ENCODE data around the gene RHBDD3.
"Not testable (repeated sequence)": the region's sequence is repeated elsewhere in the genome, so short reads cannot be mapped to it uniquely, and the experiment has no call there.

RHBDD3 gene

DNA sequence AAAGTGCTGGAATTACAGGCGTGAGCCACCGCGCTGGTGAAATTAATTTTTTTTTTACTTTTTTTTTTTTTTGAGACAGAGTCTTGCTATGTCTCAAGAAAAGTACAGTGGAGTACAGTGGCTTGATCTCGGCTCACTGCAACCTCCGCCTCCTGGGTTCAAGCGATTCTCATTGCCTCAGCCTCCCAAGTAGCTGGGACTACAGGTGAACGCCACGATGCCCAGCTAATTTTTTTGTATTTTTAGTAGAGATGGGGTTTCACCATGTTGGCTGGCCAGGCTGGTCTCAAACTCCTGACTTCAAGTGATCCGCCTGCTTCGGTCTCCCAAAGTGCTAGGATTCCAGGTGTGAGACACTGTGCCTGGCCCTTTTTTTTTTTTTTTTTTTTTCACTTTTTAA is 19.9 kb downstream of the RHBDD3 start:
- DNase-seq (ENCODE audit: low spot score), result not testable (repeated sequence)

DNA sequence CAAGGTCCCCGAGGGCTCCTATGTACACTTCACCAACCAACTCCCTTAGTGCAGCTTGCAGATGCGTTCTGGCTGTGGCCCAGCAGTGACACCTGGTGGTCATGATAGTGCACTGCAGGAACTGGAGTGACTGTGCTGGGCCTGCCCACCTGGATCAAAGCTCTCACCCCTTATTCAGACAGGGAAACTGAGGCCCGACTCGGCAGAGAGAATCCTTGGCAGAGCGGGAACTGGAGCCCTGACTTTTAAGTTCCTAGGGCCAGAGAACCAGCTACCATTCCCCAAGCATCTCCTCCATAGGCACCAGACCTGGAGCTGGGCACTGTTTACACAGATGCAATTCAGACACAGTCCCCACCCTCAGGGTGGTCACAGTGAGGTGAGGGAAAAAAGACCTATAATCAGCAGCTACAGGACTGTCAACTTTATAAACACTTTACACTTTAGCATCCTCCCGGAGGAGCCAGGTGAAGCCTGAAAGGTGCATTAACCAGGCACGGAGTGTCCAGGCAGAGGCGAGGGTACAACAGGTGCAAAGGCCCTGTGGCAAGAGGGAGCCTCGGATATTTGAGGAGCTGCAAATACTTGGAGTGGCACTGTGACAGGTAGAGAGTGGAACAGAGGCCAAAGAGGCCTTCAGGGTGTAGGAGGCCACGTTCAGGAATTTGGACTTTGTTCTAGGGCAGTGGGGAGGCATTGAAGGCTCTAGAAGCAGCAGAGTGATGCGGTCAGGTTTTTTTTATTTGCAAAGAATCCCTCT is 22.0 kb downstream of the RHBDD3 start:
- peak; percentile 65 for DNase-seq (ENCODE audit: low spot score)

DNA sequence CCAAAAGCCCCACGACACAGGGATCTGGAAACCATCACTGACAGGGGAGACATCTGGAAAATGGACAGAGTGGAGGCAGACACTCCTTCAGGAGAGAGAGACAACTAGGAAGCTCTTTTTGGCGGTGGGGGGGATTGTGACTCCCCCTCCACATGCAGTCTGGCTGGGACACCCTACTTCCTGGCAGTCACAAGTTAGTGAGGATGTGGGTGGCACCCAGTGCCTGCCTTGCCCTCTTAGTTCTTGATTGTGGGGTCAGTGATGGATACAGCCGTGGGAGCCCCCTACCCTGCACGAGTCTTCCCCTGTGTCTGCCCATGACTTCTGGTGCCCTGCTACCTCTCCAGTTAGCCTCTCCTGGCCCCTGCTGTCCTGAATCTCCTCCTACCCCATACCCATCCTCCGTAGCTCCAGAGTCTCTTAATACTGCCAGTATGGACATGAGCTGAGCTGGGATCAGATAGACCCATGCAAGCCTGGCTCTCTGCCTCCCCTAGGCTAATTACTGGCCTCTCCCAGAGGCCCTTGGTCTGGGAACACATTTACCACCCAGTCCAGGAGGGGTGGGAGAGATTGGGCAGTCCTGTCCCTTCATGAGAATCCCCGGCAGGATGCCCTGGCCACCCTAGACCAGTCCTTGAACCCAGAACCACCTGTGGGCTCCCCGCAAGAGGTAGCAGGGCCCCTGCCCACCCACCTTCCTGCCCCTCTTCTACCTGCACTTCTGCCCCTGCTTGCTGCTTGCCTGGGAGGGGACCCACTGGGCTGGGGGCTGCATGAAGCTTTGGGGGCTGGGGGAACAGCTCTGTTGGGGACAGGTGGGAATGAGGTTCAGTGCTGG is 22.8 kb downstream of the RHBDD3 start:
- no peak for DNase-seq (ENCODE audit: low spot score)

DNA sequence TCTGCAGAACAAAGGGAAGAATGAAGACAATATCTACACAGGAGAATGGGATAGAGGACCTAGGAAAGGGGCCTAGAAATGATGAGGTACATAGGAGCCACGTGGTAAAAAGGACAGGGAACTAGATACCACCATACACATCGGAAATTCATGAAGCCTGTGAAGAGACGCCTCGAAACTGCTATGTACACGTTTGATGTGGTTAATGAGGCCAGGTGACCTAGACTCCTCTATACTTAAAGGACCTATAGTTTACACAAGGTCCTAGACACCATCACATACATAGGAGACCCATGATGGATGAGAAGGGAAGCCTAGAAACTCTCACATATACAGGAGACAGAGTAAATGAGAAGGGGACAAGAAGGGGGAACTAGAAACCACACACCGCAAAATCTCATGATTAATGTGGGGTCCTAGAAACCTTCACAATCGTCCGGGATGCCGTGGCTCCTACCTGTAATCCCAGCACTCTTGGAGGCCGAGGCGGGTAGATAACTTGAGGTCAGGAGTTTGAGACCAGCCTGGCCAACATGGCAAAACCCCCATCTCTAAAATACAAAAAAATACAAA is 23.8 kb downstream of the RHBDD3 start:
- no peak for DNase-seq (ENCODE audit: low spot score)

DNA sequence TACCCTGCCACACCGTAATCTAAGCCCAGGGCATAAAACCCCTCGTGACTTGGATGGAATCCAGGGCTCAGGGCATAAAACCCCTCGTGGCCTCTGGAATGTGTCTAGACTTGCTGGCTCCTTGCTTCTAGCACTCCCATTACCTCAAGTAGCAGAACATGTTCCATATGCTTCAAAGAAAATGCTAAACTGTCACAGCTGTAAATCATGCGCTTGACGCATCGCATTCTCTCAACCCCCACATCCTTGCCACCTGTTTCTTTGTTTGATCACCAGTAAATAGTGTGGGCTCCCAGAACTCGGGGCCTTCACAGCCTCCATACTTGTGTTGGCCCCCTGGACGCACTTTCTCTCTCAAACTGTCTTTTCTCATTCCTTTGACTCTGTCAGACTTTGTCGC is 27.3 kb downstream of the RHBDD3 start:
- not testable (repeated sequence) for DNase-seq (ENCODE audit: low spot score)

DNA sequence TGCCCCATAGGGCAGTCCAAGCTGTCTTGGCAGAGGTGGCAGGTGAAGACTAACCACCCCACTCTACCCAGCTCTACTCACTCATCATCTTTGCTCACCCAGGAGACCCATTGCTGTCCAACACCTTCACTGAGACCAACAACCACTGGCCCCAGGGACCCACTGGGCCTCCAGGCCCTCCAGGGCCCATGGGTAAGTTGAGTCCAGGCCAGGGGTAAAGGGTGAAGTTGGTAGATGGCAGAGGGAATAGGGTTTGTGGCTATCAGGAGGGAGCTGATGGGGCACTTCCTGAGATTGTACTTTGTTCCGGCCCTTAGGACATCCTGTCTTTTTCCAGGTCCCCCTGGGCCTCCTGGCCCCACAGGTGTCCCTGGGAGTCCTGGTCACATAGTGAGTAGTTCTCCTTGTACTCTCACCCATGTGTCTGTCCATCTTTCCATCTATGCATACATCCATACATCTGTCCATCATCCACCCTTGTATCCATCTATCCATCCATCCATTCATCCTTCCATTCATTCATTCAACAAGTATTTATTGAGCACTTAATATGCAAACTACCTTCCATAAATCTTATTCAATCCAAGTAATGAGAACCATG is 34.4 kb downstream of the RHBDD3 start:
- no peak for DNase-seq (ENCODE audit: low spot score)

DNA sequence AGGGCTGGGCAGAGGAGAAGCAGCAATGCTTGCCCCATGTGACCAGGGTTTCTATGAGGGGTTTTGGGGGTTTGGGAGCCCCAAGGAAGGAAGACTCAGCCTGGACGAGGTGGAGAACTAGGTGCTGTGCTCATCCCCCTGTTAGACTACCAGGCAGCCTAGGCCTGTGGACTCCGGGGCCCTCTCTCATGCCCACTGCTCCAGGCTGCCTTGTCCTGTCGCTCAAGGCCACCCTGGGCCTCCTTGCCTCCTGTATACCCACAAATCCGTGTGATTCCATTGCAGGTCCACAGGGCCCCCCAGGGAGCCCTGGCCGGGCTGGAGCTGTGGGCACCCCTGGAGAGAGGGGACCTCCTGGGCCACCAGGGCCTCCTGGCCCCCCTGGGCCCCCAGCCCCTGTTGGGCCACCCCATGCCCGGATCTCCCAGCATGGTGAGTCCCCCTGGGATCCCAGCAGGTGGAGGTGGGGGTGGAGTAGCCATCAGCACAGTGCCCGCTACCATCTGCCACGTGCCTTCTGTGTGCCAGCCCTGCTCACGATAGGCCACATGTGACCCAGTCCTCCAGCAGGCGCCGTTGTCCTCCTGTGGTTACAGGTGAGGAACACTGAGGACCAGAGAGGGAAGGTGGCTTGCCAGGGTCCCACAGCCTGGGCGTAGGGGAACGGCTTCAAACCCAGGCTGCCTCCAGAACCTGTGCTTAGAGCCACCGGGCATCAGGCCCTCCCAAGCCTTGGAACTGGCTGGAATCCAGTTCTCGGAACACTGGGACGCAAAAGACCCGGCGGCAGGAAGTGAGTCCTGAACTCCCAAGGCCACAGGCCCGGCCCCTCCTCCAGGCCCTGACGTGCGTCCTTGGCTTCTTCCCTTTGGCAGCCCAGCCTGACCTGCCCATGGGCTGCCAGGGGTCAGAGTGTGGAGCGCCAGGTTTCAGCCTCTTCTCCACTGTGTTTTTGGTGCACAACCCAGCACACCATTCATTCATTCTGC is 35.5 kb downstream of the RHBDD3 start:
- no peak for DNase-seq (ENCODE audit: low spot score)

DNA sequence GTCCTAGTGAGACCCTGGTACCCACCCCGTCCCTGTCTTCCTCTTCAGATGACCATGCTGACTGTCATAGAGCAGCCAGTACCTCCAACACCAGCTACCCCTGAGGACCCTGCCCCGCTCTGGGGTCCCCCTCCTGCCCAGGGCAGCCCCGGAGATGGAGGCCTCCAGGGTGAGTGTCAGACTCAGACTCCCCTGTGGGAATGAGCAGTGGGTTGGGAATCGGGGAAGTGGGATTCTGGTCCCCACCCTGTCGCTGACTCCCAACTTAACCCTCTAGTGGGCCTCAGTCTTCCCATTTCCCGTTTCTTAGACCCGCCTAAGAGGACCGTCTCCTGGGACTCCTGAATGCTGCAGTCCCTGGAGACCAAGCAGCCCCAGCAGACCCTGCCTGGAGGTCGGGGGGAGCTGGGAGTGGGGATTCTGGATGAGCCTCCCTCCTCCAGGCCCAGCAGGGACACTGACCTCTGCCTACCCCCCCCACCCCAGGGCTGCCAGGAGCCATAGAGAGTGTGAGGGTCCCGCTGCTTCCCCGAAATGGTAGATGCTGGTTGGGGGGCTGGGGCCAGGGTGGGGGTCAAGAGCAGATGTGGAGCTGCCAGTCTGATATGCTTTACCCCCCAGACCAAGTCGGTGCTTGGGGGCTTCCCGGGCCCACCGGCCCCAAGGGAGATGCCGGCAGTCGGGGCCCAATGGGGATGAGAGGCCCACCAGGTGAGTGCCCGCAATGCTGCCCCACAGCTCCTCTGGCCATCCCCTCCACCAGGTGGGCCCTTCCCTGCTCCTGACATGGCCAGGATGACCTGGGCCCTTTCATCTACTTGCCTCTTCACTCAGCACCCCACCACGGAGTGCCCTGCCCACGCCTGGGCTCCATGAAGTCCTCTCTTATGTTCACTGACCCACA is 36.6 kb downstream of the RHBDD3 start:
- DNase-seq (ENCODE audit: low spot score), result no peak

DNA sequence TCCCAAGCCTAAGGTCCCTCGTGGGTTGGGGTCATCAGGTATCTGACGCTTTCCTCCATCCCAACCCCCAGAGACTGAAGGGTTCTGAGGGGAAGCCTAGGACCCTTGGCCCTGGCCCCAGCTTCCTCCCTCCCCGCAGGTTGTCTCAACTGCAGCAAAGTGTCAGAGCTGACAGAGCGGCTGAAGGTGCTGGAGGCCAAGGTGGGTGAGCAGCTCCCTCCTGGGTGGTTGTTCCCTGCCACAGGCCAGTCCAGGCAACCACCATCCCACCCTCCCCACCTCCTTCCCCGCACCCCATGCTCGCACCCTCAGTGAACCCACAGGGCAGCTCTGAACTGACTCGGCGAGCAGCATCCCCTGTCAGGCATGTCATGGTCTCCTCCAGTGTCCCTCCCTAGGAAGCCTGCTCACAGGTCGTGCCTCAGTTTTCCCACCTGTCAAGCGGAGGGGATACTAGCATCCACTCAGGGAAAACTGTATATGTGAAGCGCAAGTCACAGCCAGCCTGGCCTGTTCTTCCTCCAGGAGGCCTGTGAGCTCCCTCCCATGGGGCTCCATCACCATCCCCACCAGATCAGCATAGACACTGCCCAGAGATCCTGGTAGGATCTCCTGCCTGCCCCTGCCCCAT is 41.3 kb downstream of the RHBDD3 start:
- DNase-seq (ENCODE audit: low spot score), result no peak

DNA sequence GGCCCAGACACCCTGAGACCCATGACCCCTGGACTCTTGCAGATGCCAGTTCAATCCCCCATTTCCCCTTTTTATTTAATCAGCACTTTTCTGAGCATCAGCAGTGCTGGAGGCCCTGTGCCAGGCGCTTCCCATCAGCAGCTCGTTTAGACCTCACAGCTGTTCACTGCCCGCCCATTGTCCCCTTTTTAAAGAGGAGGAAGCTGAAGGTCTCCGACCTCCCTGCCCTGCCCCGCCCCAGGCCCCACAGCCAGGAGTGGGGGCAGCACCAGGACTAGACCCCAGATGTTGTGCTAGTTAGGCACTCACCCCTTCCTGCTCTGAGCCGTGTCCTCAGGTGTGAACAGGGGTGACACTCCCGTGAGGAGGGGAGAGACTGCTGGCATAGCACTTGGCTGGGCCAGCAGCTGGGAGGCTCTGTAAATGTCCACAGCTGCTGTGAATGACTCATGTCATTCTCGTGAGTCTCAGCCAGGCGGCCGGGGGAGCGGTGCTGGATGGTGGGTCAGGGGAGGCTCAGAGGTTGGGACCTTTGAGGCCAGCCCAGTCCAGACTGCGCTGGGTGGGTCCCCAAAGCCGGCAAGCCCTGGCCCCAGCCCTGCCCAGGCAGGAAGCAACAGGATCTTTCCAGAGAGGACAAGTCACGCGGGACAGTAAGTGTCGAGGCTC is 42.2 kb downstream of the RHBDD3 start:
- no peak for DNase-seq (ENCODE audit: low spot score)

DNA sequence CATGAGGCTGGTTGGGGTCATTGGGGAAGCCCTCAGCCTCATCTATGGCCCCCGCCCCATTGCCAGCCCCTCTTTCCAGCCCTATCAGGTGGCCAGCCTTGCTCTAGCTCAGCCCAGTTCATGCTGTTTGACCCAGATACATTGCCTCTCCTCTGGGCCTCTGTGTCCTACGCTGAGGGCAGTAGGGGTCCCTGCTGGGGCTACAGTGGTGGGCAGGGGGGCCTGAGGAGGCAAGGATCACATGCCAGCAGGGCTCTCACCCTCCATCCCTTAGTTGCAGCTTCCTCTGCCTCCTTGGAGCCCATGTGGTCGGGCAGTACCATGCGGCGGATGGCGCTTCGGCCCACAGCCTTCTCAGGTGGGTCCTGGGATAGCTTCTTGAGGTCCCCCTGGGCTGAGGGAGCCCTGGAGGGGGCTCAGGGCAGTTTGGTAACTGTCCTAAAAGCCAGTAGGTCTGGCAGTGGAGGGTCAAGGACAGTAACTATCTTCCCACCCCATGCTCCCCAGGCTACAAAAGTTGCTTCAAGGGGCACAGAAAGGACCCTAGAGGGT is 42.8 kb downstream of the RHBDD3 start:
- DNase-seq (ENCODE audit: low spot score), result no peak

DNA sequence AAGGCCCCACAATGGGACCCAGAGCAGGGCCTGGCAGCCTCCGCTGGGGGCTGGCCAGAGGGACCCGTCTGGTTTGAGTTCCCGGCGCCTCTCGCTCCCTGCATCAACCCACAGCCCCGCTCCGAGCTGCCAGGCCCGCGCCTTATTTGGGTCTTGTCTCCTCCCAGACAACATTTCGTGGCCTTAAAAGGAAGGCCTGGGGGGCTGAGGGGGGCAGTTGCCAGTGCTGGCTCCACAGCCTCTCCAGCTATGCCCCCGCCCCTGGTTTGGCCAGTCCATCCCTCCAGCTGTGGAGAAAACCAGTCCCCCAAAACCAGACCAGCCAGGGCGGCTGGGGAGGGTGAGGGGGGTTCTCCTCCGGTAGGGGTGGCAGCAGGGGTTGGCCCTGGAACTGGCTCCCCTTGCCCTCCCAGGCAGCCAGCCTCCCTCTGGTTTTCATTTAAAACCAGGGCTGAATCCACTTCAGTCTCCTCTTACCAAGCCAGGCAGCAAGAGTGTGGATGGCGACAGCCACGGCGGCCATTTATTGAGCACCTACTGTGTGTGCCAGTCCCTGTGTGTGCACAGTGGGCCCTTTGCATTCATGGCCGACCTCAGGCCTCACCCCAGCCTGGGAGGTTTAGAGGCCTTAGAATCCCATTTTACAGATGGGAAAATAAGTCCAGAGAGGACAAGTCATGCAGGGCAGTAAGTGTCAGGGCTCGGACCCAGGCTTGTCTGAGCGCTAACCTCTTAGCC is 43.5 kb downstream of the RHBDD3 start:
- DNase-seq (ENCODE audit: low spot score), result no peak

DNA sequence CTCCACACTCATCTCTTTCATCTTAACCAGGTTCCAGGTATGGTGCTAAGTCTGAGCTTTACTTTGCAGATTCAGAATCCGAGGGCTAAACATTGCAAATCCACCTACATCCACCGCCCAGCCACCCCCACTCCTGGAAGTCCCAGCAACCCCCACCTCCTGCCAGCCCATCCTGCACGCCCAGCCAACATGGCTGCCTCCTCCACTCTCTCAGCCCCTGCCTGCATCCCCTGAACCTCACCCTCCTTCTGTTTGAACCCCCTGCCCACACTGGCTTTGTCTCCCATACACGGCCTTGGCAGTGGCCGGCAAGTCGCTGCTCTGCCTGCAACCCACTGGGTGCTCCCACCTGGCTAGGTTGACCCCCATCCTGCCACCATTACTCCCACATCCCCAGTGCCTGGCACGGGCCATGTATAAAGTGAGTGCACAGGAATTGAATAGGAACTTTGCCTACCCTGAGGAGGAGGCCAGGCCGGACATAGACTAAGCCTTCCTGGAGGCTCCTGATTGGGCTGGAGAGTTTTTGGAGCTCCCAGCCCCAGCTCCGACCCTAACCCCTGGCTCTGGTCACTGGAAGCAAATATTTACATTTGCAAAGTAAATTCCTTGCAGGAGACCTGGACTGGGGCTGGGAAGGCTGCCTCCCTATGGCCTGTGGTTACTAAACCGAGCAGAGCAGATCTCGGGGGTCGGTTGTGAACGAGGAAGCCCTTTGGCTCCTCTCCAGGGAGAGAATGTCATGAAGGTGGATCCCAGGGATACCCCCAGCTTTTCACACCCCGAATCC is 47.7 kb downstream of the RHBDD3 start:
- DNase-seq (ENCODE audit: low spot score), result no peak

DNA sequence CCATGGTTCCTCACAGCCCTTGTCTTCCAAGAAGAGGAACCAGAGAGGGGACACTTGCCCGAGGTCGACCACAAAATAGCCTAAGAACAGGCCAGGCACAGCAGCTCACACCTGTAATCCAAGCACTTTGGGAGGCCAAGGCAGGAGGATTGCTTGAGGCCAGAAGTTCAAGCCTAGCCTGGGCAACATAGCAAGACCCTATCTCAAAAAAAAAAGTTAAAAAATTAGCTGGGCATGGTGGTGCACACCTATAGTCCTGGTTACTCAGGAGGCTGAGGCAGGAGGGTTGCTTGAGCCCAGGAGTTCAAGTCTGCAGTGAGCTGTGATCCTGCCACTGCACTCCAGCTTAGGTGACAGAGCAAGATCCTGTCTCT is 48.4 kb downstream of the RHBDD3 start:
- not testable (repeated sequence) for DNase-seq (ENCODE audit: low spot score)

DNA sequence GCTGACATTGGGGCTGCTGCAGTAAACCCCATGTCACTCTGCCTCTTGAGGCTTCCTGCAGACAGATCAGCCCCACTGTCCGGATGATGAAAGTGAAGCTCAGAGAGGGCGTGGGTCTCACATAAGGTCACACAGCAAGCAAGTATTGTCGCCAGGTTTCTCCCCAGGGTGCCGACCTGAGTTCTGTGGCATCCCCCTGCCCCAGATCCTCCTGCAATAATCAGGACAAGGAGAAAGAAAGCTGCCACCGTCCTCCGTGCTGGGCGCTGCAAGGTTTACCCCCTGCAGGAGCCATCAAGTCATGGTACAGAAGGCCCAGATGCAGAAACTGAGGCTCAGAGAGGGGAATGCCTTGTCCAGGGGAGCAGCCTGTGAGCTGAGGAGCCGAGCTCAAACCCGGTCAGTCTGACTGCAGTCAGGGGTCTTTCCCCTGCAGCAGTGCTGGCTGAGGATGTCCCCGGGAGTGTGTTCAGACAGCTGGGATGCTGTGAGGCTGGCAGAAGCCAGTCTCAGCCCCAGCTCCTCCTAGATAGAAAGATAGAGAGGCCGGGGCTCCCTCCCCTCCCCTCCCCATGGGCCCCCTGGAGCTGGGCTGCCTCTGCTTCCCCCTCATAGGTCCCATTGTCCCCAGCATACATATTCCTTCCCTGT is 48.9 kb downstream of the RHBDD3 start:
- DNase-seq (ENCODE audit: low spot score), result no peak

DNA sequence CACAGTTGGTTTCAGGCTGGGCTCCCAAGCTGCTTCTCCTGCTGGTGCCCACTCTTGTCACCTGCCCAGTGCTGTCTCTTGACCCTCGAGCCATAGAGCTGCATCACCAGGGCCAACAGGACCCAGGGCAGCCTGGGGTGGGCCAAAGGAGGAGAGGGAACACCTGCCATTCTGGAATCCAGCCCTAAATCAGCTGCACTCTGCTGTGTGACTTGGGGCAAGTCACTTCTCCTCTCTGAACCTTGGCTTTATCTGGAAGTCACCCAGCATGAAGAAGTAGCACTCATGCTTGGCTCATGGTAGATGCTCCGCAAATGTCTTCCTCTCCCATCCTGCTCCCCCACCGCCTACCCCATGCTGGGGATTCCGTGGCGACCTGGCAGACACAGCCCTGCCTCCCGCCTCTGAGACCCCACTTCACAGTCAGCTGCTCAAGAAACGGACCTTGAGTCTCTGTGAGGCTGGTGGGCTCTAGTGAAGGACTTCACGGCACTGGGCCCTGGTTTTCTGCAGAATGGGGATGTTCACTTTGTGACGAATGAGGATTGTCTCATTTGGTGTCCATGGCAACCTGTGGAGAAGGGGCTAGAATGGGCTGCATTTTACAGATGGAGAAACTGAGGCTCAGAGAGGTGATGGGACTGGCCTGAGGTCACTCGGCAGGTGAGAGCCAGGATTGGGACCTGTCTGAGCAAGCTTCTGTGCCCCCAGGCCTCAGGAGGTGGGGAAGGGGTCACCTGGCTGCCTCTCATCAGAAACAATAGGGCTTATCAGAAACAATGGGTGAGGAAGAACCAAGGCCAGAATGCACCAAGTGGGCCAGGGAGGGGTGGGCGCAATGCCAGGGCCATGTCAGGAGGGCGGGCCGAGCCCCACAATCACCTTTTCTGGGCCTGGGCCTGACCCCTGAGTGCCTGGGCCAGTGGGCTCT is 49.7 kb downstream of the RHBDD3 start:
- no peak for DNase-seq (ENCODE audit: low spot score)

Data from SW480 (cell line).